Spleen (tissue), 7 donors: ENCODE results near the gene ELOVL4.

Source experiments
- CTCF ChIP-seq, 11 experiments: fragments of 200-600 bp in 7 of 11; fragments of 450-650 bp in 4 of 11; sonication (generic) in 4 of 11; IDR thresholded peaks in 8 of 11; conservative IDR thresholded peaks in 3 of 11; 1 replicate in 7 of 11; 2 replicates in 4 of 11; pipeline versions ENCODE4 v1.4.0 to v1.8.0; 2016 to 2021; ENCODE audit warnings: antibody characterized with exemption in 11 of 11, inconsistent platforms in 4 of 11, mild to moderate bottlenecking in 1 of 11
- POLR2A ChIP-seq, 3 donors: fragments of 450-650 bp; IDR thresholded peaks; one replicate each; pipeline ENCODE4 v1.5.1; 2017; ENCODE audit warnings: antibody characterized with exemption in 3 of 3, mild to moderate bottlenecking in 1 of 3
- POLR2AphosphoS5 ChIP-seq, 3 donors: sonication (generic); formaldehyde crosslinking; IDR thresholded peaks; one replicate each; pipeline ENCODE4 v1.5.1; 2017; ENCODE audit warnings: antibody characterized with exemption in 3 of 3
- donor health status: DM: no; HTN: no; CAD: no; lungs with moderate emphysema.
- donor health status: DM: no; HTN: no; CAD: no.
- donor health status: DM: no; HTN: no; CAD: no.

DNA sequence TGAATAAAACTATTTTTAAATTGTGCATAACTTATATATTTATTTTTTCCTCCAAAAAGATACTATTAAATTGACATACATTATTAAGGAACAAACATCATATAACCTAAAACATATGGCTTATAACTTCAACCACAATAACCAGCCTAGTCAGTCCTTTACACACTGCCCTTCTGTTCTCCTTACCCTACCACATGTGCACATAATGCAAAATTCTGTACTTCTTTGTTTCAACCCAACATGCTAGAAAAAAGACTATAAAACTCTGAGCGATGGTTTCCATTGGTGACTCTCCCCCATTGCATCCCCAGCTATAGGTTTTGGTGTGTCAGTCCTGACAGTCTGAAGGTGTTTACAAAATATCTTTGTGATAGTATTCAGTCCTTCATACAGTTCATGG is 42.3 kb upstream of the ELOVL4 start:
- no peak for TF ChIP-seq CTCF (IDR thresholded peaks at IDR 0.05 in 8 of 11, conservative IDR thresholded peaks at IDR 0.05 in 3 of 11)
- no peak for TF ChIP-seq POLR2A (IDR thresholded peaks at IDR 0.05)
- no peak for TF ChIP-seq POLR2AphosphoS5 (IDR thresholded peaks at IDR 0.05)
